Epithelial cell of prostate (primary cell): ENCODE results near the gene RNF167.

Experiments used
- DNase-seq: peaks from one replicate; pipeline ENCODE4 v3.0.0-alpha.2; 2011; ENCODE audit warnings: low read depth, low spot score
- H3K27ac ChIP-seq: fragments of 450-650 bp; 2 replicates; pipeline ENCODE4 v1.5.1; 2017; ENCODE audit warnings: mild to moderate bottlenecking

Gene RNF167

GRCh38 chr17:4970273-4970672, 30.2 kb downstream of the RNF167 start:
- H3K27ac ChIP-seq: peak overlapping the region; percentile 97

GRCh38 chr17:4971826-4972225, 31.8 kb downstream of the RNF167 start:
- DNase-seq: no peak
- no peak overlapping the region for H3K27ac ChIP-seq

More at GRCh38 chr17:4970273-4970672, 30.2 kb downstream of the RNF167 start:
- DNase-seq: no peak

- no peak for DNase-seq
These were observed 32.3 kb downstream of the RNF167 start for GRCh38 chr17:4972322-4972721.

GRCh38 chr17:4972752-4973151, 32.7 kb downstream of the RNF167 start:
- DNase-seq: no peak

More at GRCh38 chr17:4972322-4972721, 32.3 kb downstream of the RNF167 start:
- H3K27ac ChIP-seq: no peak overlapping the region

GRCh38 chr17:4973256-4974114, 33.4 kb downstream of the RNF167 start:
- no peak overlapping the region for H3K27ac ChIP-seq
- DNase-seq: no peak

More at GRCh38 chr17:4972752-4973151, 32.7 kb downstream of the RNF167 start:
- no peak overlapping the region for H3K27ac ChIP-seq

GRCh38 chr17:4974115-4974670, 34.1 kb downstream of the RNF167 start:
- DNase-seq: no peak
- H3K27ac ChIP-seq: no peak overlapping the region

- DNase-seq: no peak
- H3K27ac ChIP-seq: no peak overlapping the region
These were observed 38.7 kb downstream of the RNF167 start for GRCh38 chr17:4978726-4979125.

- no peak overlapping the region for H3K27ac ChIP-seq
These were observed 40.7 kb downstream of the RNF167 start for GRCh38 chr17:4980644-4981216.

GRCh38 chr17:4982305-4982704, 42.2 kb downstream of the RNF167 start:
- no peak overlapping the region for H3K27ac ChIP-seq
- DNase-seq: no peak

More at GRCh38 chr17:4980644-4981216, 40.7 kb downstream of the RNF167 start:
- no peak for DNase-seq

GRCh38 chr17:4986403-4986802, 46.3 kb downstream of the RNF167 start:
- H3K27ac ChIP-seq: peak overlapping the region; percentile 82

GRCh38 chr17:4986951-4987766, 47.1 kb downstream of the RNF167 start, which contains the start of gene CAMTA2:
Gene CAMTA2, minus strand, starts transcription at chr17:4987675. Its CDS starts 1,453 bp downstream, at chr17:4986222.
- H3K27ac ChIP-seq: peak within 1 kb of the TSS; percentile 82
- no peak for DNase-seq

More at GRCh38 chr17:4986403-4986802, 46.3 kb downstream of the RNF167 start:
- no peak for DNase-seq

GRCh38 chr17:4987767-4988567, 47.9 kb downstream of the RNF167 start:
- peak overlapping the region; percentile 82 for H3K27ac ChIP-seq
- DNase-seq: no peak

GRCh38 chr17:4994081-4994595, 54.1 kb downstream of the RNF167 start:
- H3K27ac ChIP-seq: no peak overlapping the region
- no peak for DNase-seq
